Gastrocnemius medialis (tissue), 4 donors: ENCODE results near the gene TERC. TPM values are rescaled to one million over a fixed set of nuclear protein-coding genes. Genes with fewer than 3 reads are reported as not detected.
"Not testable (repeated sequence)": the region's sequence is repeated elsewhere in the genome, so short reads cannot be mapped to it uniquely, and the experiment has no call there.

Source experiments
- ATAC-seq, 2 donors: fragments of 150-250 bp; one replicate each; pipeline ENCODE4 v1.9.1; 2016
- DNase-seq, 2 donors: peaks; one replicate each; pipeline ENCODE4 v3.0.0-alpha.2; 2019
- H3K27ac ChIP-seq, 4 donors: fragments of 200-600 bp; sonication (generic); 1 replicate in 1 of 4; 2 replicates in 3 of 4; pipeline ENCODE4 v1.5.1; 2016 to 2018; ENCODE audit warnings: mild to moderate bottlenecking in 2 of 4, moderate library complexity in 1 of 4
- H3K27me3 ChIP-seq, 3 donors: fragments of 200-600 bp; sonication (generic) in 2 of 3; 1 replicate in 1 of 3; 2 replicates in 2 of 3; pipeline versions ENCODE4 v1.5.1 to v1.6.0; 2016 to 2019; ENCODE audit warnings: mild to moderate bottlenecking in 1 of 3, moderate library complexity in 1 of 3
- H3K36me3 ChIP-seq, 2 donors: fragments of 200-600 bp; sonication (generic) in 1 of 2; one replicate each; pipeline ENCODE4 v1.5.1; 2017 to 2018
- H3K4me1 ChIP-seq, 2 donors: fragments of 200-600 bp; sonication (generic) in 1 of 2; one replicate each; pipeline ENCODE4 v1.5.1; 2016 to 2017; ENCODE audit warnings: mild to moderate bottlenecking in 2 of 2
- H3K4me3 ChIP-seq, 4 donors: fragments of 200-600 bp; sonication (generic) in 3 of 4; 1 replicate in 1 of 4; 2 replicates in 3 of 4; pipeline ENCODE4 v1.5.1; 2016 to 2019; ENCODE audit warnings: mild to moderate bottlenecking in 2 of 4
- H3K9me3 ChIP-seq, 3 donors: fragments of 200-600 bp; sonication (generic) in 2 of 3; 1 replicate in 1 of 3; 2 replicates in 2 of 3; pipeline ENCODE4 v1.5.1; 2016 to 2019
- POLR2A ChIP-seq, 2 donors: fragments of 450-650 bp; IDR thresholded peaks; one replicate each; pipeline ENCODE4 v1.6.1; 2017; ENCODE audit warnings: antibody characterized with exemption in 2 of 2, mild to moderate bottlenecking in 2 of 2, moderate library complexity in 2 of 2
- in situ Hi-C, 4 donors: fragments of 200-750 bp; cut with MboI; loops; one replicate each; pipeline versions ENCODE4 v1.15.0 to v1.8.0; 2017; ENCODE audit warnings: low sequenced_read_pairs in 4 of 4
- intact Hi-C: fragments of 100-400 bp; cut with DNase I; formaldehyde crosslinking; loops from one replicate; pipeline ENCODE4 v1.15.1; 2023; ENCODE audit warnings: low total_unique reads
- total RNA-seq, 4 donors: library from RNA; depleted of rRNA; stranded (reverse); fragments of >200 nt; gene quantifications; one replicate each; pipeline versions ENCODE4 v1.1.0 to v1.2.3, GENCODE V29; 2016
- TF ChIP-seq, protein P1 (sequence below), 5 experiments: fragments of 450-650 bp in 3 of 5; fragments of 200-600 bp in 2 of 5; sonication (generic) in 2 of 5; IDR thresholded peaks in 4 of 5; conservative IDR thresholded peaks in 1 of 5; 1 replicate in 4 of 5; 2 replicates in 1 of 5; pipeline ENCODE4 v1.5.1; 2016 to 2019; ENCODE audit warnings: antibody characterized with exemption in 5 of 5, mild to moderate bottlenecking in 3 of 5, moderate library complexity in 3 of 5

TERC gene
- total RNA-seq, 4 donors from 2014 or later, result 12.0 to 143 (median 24.0) TPM

GRCh38 chr3:169739067-169739466 lies 25.8 kb downstream of the TERC start:
- Histone ChIP-seq H3K4me3 (no peak overlapping the region), H3K4me1 (no peaks in the 10 kb centered on the region), H3K27me3 (no peaks in the 10 kb centered on the region), H3K9me3 (peaks cover 0 to 4% (median 0%) of the 10 kb centered on the region in 3 donors), H3K27ac (no peak overlapping the region), H3K36me3 (no peaks in the 10 kb centered on the region)
- ATAC-seq (no peak), DNase-seq (no peak)
- in situ Hi-C loops, result loop anchor here in 1 of 4 donors (25.0 kb wide), 1 partner anchor 877 kb away; no protein-coding TSS in a partner anchor
- intact Hi-C loops, result no loop called here
- no peak for TF ChIP-seq POLR2A (IDR thresholded peaks at IDR 0.05)
- TF ChIP-seq, protein P1, sequence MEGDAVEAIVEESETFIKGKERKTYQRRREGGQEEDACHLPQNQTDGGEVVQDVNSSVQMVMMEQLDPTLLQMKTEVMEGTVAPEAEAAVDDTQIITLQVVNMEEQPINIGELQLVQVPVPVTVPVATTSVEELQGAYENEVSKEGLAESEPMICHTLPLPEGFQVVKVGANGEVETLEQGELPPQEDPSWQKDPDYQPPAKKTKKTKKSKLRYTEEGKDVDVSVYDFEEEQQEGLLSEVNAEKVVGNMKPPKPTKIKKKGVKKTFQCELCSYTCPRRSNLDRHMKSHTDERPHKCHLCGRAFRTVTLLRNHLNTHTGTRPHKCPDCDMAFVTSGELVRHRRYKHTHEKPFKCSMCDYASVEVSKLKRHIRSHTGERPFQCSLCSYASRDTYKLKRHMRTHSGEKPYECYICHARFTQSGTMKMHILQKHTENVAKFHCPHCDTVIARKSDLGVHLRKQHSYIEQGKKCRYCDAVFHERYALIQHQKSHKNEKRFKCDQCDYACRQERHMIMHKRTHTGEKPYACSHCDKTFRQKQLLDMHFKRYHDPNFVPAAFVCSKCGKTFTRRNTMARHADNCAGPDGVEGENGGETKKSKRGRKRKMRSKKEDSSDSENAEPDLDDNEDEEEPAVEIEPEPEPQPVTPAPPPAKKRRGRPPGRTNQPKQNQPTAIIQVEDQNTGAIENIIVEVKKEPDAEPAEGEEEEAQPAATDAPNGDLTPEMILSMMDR (IDR thresholded peaks at IDR 0.05 in 4 of 5, conservative IDR thresholded peaks at IDR 0.05 in 1 of 5), result no peak

- H3K4me1 ChIP-seq, H3K27ac ChIP-seq, H3K4me3 ChIP-seq, ATAC-seq, intact Hi-C loops, H3K9me3 ChIP-seq, H3K36me3 ChIP-seq, H3K27me3 ChIP-seq, DNase-seq: not testable (repeated sequence)
- in situ Hi-C loops, result loop anchor here in 1 of 4 donors (25.0 kb wide), 1 partner anchor 870 kb away; no protein-coding TSS in a partner anchor
These were observed 33.0 kb downstream of the TERC start for GRCh38 chr3:169731857-169732256.

DNA sequence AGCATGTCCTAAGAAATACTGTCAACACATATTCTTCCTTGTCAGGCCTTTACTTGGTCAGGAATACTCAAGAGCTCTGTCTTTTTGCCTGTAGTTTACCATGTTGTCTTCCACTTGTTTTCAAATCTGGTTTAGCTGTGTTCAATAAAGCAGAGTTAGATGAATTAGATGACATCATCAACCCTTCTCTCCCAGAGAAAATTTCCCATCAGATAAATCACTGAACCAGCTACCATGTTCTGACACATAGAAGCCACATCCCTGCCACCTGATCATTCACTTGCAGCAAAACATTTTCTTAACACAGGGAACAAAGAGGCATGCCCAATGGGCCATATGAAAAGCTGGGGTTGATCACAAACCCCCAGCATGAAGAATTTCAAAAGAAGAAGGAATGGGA lies 42.1 kb downstream of the TERC start:
- intact Hi-C loops (no loop called here), in situ Hi-C loops (no loop called here)
- Histone ChIP-seq H3K9me3 (no peaks in the 10 kb centered on the region), H3K4me3 (no peak overlapping the region), H3K4me1 (no peaks in the 10 kb centered on the region), H3K27ac (no peak overlapping the region), H3K27me3 (no peaks in the 10 kb centered on the region), H3K36me3 (no peaks in the 10 kb centered on the region)
- no peak for ATAC-seq
- no peak for DNase-seq
- TF ChIP-seq, protein P1 (IDR thresholded peaks at IDR 0.05 in 4 of 5, conservative IDR thresholded peaks at IDR 0.05 in 1 of 5), result no peak
- TF ChIP-seq POLR2A (IDR thresholded peaks at IDR 0.05), result no peak

DNA sequence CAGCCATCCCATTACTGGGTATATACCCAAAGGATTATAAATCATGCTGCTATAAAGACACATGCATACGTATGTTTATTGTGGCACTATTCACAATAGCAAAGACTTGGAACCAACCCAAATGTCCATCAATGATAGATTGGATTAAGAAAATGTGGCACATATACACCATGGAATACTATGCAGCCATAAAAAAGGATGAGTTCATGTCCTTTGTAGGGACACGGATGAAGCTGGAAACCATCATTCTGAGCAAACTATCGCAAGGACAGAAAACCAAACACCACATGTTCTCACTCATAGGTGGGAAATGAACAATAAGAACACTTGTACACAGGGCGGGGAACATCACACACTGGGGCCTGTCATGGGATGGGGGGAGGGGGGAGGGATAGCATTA lies 46.4 kb downstream of the TERC start:
- intact Hi-C loops, ATAC-seq, DNase-seq, H3K4me3 ChIP-seq, H3K27me3 ChIP-seq, in situ Hi-C loops, H3K36me3 ChIP-seq, H3K27ac ChIP-seq, H3K4me1 ChIP-seq, H3K9me3 ChIP-seq: not testable (repeated sequence)

Other genes starting within 250 kb of the TERC start
- gene MECOM, start 101.3 kb downstream of the TERC start, total RNA-seq, result 1 to 10 TPM; 4.4 to 6.7 (median 4.9) TPM
- gene ACTRT3, start 4.5 kb upstream of the TERC start, total RNA-seq, result 1 to 10 TPM in 1 of 4 donors, under 1 TPM in 3; 0.38 to 5.8 (median 0.92) TPM
- gene MYNN, start 8.3 kb upstream of the TERC start, total RNA-seq, result 10 to 100 TPM; 12.0 to 20.2 (median 14.7) TPM
- gene LRRIQ4, start 47.8 kb upstream of the TERC start, total RNA-seq, result under 1 TPM in 1 of 4 donors, not detected in 3; 0.13 TPM
- 1 to 10 TPM in 2 of 4 donors, not detected in 2; 1.2 to 1.3 TPM for gene LRRC34, start 47.8 kb upstream of the TERC start, total RNA-seq
- under 1 TPM in 2 of 4 donors, not detected in 2; 0.24 to 0.42 TPM for gene LRRC31, start 104.9 kb upstream of the TERC start, total RNA-seq
- not detected for gene SAMD7, start 146.5 kb upstream of the TERC start, total RNA-seq
- 10 to 100 TPM; 22.6 to 42.8 (median 30.4) TPM for gene SEC62, start 201.7 kb upstream of the TERC start, total RNA-seq